KOPT-K1 (cell line): ENCODE results near the gene PXDC1.
"Not testable (repeated sequence)": the region's sequence is repeated elsewhere in the genome, so short reads cannot be mapped to it uniquely, and the experiment has no call there.

Experiments used
- H3K27ac ChIP-seq: fragments of 200-600 bp; sonication (generic); 2 replicates; pipeline ENCODE4 v1.5.1; 2016; ENCODE audit warnings: antibody characterized with exemption, mild to moderate bottlenecking, low read depth, low read length; ENCODE audit not compliant: poor library complexity, severe bottlenecking
- H3K36me3 ChIP-seq: fragments of 200-600 bp; sonication (generic); 2 replicates; pipeline ENCODE4 v1.5.1; 2017; ENCODE audit warnings: antibody characterized with exemption, mild to moderate bottlenecking, low read length, moderate library complexity; ENCODE audit not compliant: insufficient read depth
- H3K9me3 ChIP-seq: fragments of 200-600 bp; sonication (generic); 2 replicates; pipeline ENCODE4 v1.5.1; 2017; ENCODE audit warnings: antibody characterized with exemption, low read length, mild to moderate bottlenecking; ENCODE audit not compliant: insufficient read depth, poor library complexity, severe bottlenecking

Gene PXDC1

DNA sequence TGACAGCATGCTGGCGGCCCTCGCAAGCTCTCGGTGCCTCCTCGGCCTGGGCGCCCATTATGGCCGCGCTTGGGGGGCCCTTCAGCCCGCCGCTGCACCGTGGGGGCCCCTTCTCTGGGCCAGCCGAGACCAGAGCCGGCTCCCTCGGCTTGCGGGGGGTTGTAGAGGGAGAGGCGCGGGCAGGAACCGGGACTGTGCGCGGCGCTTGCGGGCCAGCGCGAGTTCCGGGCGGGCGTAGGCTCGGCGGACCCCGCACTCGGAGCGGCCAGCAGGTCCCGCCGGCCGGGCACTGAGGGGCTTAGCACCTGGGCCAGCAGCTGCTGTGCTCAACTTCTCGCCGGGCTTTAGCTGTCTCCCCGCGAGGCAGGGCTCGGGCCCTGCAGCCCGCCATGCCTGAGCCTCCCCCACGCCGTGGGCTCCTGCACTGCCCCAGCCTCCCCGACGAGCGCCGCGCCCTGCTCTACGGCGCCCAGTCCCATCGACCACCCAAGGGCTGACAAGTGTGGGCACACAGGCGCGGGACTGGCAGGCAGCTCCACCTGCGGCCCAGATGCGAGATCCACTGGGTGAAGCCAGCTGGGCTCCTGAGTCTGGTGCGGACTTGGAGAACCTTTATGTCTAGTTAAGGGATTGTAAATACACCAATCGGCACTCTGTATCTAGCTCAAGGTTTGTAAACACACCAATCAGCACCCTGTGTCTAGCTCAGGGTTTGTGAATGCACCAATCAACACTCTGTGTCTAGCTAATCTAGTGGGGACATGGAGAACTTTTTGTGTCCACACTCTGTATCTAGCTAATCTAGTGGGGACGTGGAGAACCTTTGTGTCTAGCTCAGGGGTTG lies 6.7 kb upstream of the PXDC1 start:
- H3K9me3 ChIP-seq, H3K27ac ChIP-seq, H3K36me3 ChIP-seq: not testable (repeated sequence)

DNA sequence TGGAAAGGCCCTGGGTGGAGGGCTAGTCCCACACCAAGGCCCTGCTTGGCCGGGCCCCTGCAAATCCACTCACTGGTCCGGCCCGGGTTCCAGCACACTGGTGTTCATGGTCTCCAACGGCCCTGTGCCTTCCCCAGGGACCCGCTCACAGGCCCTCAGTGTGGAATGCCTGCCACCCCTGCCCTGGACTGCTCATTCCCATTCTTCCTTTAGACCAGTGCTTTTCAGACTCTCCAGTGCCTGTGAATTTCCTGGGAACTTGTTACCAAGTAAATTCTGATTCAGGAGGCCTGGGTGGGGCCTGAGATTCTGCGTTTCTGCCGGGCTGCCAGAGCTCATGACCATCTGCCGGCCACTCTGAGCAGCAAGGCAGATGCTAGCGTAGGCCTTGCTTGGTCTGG lies 5.7 kb upstream of the PXDC1 start:
- no peak overlapping the region for H3K27ac ChIP-seq
- H3K9me3 ChIP-seq, result peaks cover 2% of the 10 kb centered on the region
- no peaks in the 10 kb centered on the region for H3K36me3 ChIP-seq

DNA sequence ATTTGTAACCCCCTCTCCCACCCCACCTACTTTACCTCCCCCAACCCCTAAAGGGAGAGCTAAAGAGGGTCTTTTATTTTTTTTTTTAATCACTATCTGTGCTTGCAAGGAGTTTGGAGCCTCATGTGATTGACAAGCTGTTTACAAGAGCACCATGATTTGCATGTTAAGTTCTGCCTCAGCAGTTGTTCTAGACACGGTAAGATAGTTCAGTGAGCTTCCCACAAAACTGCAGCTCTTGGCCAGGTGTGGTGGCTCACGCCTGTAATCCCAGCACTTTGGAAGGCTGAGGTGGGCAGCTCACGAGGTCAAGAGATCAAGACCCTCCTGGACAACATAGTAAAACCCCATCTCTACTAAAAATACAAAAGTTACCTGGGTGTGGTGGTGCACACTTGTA lies 5.0 kb upstream of the PXDC1 start:
- H3K9me3 ChIP-seq, result peaks cover 4% of the 10 kb centered on the region
- H3K27ac ChIP-seq, result no peak overlapping the region
- no peaks in the 10 kb centered on the region for H3K36me3 ChIP-seq

DNA sequence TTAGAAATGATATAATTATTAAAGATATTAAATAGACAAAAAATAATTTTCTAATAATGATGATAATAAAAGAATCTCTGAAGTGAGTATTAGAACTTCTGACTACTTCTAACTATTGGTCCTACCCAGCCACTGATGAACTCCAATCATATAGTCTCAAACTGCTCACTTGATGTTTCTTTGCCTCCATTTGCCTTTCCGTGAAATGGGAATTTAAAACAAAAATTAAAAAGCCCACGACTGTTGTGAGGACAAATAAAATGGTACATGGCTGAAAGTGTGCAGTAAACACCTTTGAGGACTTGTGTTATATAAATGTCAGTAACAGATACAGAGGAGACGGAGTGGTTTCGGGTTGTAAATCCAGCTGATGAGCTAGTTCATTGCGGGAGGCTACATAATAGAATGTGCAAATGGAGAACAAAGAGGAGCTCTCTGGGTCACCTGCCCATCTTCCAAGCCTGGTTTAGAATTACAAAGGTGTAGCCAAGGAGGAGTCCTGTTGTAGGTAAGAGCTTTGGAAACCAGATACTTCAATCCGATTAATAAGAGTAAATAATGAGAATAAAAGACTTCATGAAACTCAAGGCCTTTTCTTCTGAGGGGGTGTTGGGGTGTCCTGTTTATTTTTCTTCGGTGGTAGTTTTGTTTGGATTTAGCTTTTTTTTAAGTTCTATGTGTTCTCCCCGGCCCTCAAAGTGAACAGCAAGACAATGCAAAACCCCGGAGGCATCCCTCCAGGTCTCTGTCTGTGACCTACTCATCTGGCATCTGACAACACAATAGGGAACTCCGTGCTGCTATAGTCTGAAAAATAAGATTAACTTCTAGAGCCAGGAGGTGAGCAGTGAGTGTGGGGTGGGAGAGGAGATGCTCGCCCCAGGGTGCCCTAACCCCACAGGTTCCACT lies 4.4 kb upstream of the PXDC1 start:
- H3K36me3 ChIP-seq, result no peaks in the 10 kb centered on the region
- H3K27ac ChIP-seq, result no peak overlapping the region
- peaks cover 10% of the 10 kb centered on the region for H3K9me3 ChIP-seq

DNA sequence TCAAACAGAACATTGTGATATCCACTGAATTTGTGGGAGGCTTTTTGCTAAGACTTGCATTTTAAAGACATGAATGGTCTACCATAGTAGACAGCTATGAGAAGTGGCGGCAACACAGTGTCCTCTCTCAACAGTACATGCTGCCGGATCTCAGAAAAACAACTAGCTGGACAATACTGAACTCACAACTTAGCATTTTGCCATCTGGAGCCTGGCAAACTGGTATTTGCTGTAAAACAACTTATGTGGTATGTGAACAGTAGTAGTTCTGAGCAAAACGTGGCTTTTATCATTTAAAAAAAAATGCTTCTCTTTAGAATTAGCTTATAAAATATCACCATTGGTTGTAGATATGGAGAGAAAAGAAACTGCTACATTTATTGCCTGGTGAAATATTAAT lies 3.3 kb upstream of the PXDC1 start:
- H3K27ac ChIP-seq, result no peak overlapping the region
- peaks cover 15% of the 10 kb centered on the region for H3K9me3 ChIP-seq
- no peaks in the 10 kb centered on the region for H3K36me3 ChIP-seq

DNA sequence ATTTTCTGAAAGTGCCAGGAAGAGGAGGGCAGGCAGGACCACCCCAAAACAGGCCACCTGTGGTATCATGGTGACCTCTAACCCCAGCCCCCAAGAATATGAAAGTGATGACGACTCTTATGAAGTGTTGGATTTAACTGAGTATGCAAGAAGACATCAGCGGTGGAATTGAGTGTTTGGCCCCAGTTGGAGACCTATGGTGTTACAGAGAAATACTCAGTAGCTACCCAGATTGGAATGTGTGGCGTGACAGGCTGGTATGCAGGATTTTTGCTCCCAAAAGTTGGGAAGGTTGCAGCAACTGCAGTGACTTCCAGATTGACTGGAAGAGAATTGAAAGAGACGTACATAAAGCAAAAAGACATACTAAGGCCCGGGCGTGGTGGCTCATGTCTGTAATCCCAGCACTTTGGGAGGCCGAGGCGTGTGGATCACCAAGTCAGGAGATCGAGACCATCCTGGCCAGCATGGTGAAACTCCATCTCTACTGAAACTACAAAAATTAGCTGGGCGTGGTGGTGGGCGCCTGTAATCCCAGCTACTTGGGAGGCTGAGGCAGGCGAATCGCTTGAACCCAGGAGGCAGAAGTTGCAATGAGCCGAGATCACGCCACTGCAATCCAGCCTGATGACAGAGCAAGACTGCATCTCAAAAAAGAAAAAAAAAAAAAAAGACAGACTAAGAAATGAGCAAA lies 2.7 kb upstream of the PXDC1 start:
- not testable (repeated sequence) for H3K27ac ChIP-seq, H3K36me3 ChIP-seq
- H3K9me3 ChIP-seq, result peaks cover 15% of the 10 kb centered on the region

DNA sequence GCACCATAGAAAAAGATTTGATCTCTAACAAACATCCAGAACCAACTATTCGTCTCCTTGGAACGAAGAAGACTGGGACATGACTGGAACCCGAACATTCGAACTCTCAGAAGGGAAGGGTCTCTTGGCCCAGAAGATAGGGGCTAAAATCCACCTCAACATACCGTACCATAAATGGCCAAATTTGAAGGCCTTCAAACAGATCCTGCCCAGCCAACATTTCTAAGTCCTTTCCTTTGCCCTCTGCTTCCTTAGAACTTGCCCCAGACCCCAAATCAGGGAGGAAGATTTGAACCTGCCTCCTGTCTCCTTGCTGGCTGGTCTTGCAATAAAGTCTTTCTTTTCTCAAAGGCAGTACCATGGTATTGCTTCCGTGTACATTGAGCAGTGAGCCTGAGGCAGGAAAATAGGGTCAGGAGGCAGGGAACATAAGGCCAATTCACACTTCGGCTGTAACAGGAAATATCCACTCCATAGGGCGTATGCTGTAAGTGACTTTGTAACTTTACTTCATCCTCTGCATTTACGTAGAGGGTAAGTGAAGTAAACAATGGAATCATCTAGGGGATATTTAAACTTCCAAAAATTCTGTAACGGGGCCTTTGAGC lies 1.8 kb upstream of the PXDC1 start:
- no peak overlapping the region for H3K27ac ChIP-seq
- no peaks in the 10 kb centered on the region for H3K36me3 ChIP-seq
- peaks cover 15% of the 10 kb centered on the region for H3K9me3 ChIP-seq

DNA sequence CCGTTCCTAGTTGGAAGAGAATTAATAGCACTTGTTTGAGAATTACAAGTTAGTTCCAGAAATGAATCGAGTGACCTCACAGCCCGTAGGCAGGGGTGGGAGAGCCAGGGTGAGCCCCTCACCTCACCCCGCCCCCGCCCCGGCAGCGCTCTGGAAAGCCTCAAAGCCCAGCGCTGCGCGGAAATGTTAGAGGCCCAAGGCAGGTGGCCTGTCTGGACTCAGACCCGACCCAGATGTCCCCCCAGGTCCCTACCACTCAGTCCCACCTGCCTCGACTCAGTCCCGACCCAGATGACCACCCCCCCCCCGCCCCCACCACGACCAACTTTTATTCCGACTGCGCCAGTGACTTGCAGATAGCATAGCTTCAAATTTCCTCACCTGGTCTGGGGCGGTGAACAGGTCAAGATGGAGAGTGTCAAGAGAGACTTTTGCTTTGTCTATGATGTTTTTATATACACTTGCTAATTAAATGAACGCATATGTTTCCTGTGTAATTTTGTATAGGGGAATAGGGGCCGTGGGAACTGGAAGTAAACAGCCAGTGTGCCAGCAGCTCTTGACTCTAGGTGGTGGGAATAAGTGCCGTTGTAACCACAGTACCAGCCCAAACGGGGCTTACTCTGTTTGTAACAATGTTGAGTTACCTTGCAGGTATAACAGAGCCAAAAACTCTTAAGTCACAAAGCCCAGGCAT lies 1.2 kb upstream of the PXDC1 start:
- H3K36me3 ChIP-seq, result no peaks in the 10 kb centered on the region
- no peak overlapping the region for H3K27ac ChIP-seq
- H3K9me3 ChIP-seq, result peaks cover 15% of the 10 kb centered on the region

DNA sequence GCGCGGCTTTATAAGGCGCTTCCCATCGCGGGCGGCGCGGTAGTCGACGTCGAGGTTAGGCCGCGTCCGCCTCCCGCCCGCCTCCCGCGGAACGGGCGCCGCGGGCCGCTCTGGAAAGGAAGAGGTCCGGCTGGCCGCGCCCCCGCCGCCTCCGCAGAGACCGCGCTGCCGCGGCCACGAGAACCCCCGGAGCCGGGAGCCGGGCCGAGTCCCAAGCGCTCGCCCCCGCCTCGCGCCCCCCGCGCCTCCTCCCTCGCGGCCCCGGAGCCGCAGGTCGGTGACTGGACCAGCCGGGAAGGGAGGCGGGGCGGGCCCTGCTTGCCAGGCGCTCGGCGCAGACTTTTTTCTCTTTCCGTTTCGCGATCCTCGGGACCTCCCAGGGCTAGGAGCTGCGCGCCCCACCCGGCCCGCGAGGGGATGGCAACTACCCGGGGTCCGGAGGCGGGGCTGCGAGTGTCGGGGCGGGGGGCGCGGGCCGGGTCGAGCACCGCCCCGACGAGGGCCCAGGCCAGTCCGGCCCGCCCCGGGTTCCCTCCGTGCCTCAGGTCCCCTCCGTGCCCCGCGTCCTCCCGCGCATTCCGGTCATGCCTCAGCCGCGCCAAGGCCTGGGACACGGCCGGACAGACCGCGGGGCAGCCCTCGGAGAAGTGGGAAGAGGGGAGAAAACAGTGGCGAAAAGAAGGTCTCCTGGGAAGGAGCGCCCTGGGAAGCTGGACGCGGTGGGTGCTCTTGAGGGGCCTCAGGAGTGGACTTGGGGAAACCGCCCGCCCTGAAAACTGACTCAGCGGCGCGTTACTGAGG lies 417 bp upstream of the PXDC1 start:
- no peaks in the 10 kb centered on the region for H3K36me3 ChIP-seq
- no peak overlapping the region for H3K27ac ChIP-seq
- peaks cover 15% of the 10 kb centered on the region for H3K9me3 ChIP-seq

DNA sequence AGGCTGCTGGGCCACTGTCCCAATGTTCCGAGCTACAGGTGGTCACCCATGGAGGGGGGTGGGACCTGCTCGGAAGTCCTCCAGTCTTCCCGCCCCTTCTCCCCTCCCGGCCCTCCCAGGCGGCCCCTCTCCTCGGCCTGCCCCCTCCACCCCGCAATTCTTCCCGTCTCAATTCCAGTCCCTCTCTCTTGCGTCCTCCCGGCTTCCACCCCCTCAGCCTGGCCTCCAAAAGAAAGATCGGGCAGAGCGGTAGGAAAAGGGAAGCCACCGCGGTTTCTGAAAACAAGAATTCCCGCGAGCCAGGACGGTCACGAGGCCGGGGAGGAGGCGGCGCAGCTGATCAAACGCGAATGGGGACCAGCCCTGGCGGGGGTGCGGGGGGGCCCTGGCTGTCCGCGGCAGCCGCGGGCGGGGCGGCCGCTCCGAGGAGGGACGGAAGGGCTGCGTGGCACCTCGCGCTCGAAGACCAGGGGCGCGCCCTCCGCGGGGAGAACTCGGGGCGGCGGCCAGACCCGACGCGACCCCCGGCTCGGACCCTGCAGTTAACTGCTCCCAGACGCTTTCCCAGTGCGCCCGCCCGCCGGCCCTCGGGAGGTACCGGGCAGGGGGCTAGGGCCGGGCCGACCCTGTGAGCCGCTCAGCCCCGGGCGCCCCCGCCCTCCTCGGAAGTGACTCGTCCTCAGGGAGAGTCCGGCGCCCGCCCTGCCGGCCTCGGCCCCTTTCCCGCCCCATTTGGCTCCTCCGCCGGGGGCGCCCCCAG lies 1.0 kb downstream of the PXDC1 start:
- Histone ChIP-seq H3K36me3 (no peaks in the 10 kb centered on the region), H3K27ac (no peak overlapping the region), H3K9me3 (peaks cover 15% of the 10 kb centered on the region)

DNA sequence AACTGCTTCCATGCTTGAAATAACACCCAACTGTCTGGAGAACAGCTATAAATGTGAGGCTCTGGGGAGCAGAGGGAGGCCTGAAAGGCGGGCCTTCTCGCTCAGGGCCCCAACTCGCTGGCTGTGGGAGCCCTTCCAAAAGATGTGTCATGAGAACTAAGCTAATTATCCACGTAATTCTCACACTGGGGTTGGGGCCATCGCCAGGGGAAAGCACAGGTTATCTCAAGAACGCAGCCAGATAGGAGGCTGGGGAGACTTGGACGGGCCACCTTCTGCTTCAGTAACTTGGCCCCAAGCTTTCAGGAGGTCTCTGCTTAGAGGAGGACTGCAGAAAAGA lies 1.6 kb downstream of the PXDC1 start:
- Histone ChIP-seq H3K9me3 (peaks cover 15% of the 10 kb centered on the region), H3K27ac (no peak overlapping the region), H3K36me3 (no peaks in the 10 kb centered on the region)

DNA sequence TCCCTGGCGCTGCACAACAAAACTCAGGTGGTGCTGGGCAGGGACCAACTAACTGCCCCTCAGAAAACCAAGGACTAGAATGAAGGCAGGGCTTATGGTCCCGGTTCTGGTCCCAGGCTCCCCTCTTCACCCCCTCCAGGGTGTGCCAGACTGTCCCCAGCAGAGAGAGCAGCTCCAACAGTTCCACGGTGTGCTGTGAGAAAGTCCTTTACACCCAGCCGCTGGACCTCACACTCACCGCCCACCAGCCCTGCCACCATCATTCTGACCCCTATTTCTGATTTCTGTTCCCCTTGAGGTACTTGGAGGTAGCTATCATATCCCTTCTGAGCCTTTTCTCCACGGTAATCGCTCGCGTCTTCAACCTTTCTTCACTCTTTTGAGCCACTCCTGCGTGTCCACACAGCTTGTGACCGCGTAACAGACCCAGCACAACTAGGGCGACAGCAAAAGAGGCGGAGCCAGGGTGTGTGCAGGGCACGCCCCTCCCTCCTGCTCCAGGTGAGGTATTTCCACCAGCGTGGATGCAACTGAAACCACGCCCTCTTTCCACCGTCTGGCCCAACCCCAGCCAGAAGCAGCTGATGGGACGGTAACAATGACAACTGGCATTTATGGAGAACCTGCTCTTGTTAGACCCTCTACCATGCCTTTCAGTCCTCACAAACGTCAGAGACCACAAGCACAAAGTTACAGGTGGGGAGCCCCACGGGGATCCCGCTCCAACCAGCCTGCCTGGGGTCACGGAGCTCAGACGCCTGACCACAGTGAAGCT lies 2.3 kb downstream of the PXDC1 start:
- Histone ChIP-seq H3K9me3 (peaks cover 15% of the 10 kb centered on the region), H3K27ac (no peak overlapping the region), H3K36me3 (no peaks in the 10 kb centered on the region)
